ENCODE results near the gene NKAIN4.

Gene NKAIN4

DNA sequence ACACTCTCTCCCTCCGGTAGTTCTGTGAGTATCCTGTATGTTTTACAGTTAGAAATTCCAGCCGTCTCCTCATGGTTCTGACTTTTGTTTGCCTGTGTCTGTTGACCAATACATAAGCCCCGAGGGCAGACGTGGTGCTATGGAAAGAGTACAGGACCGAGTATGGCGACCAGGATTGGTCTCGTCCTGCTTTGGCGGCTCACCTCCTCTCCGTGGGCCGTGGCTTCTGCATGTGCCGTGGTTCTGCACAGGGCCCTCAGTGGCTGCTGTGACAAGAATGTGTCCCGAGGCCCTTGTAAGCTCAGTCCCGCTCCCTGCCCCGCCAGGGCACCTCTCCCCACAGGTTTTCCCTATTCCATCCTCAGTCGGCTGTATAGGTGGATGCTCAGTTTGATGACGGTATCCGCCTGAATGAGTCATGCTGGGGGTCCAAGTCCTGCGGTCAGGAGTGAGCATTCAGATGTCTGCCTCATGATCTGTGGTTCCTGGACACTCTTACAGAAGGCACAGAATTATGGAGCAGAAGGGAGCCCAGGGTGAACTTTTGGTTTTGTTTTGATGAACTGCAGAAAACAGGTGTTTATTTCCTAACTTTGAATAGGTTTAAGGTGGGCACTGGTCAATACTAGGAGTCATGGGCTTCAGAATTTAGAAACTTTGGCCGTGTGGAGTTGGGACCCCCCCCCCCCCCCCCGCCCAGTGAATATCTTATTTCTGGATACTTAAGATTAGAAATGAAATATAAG, 19.5 kb upstream of the NKAIN4 start:
- DNase-seq, result no peak

- peak in 2 of 4 experiments; percentile 14 to 34 for DNase-seq
Observed at GRCh38 chr20:63273059-63273579, 18.9 kb upstream of the NKAIN4 start.

GRCh38 chr20:63272105-63273058, 18.1 kb upstream of the NKAIN4 start, which contains the start of gene ARFGAP1:
Gene ARFGAP1 (plus strand): TSS chr20:63272813. CDS start chr20:63275581, 2,768 bp downstream.
- peak; percentile 93 to 97 (median 96) for DNase-seq

GRCh38 chr20:63270606-63271325, 16.5 kb upstream of the NKAIN4 start:
- DNase-seq, result no peak

- no peak for DNase-seq
Observed at GRCh38 chr20:63269724-63270123, 15.5 kb upstream of the NKAIN4 start.

DNA sequence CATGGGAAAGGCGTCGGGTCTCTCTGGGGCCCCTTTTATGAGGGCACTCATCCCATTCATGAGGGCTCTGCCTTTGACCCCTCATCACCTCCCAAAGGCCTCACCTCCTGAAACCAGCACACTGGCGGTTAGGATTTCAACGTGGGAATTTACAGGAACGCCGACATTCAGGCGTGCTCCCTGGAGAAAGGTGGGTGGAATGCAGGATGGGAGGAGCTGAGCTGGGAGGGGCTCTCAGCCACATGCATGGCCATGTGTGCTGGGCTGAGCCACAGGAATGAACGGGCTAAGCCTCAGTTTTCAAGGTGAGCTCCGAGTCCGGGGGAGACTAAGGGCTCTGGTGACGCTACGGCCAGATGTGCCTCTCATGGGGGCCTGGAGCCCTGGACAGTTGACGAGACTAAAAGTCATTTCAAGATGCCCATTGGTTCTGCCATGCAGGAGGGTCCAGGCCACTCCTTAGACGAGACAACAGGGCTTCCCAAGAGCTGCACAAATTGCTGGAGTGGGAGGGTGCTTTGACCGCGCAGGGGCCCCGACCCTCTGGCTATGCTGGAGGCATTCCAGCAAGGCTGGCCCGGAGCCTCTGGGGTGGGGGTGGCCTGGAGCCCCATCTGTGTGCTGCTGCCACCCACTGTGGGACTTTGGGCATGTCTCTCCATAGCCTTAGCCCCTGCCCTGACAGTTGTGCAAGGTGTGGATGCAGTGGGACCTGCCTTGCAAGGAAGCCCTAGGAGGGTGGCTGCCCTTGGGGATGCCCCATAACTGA, 14.6 kb upstream of the NKAIN4 start:
- no peak for DNase-seq

GRCh38 chr20:63268256-63268655, 14.0 kb upstream of the NKAIN4 start:
- no peak for DNase-seq

DNA sequence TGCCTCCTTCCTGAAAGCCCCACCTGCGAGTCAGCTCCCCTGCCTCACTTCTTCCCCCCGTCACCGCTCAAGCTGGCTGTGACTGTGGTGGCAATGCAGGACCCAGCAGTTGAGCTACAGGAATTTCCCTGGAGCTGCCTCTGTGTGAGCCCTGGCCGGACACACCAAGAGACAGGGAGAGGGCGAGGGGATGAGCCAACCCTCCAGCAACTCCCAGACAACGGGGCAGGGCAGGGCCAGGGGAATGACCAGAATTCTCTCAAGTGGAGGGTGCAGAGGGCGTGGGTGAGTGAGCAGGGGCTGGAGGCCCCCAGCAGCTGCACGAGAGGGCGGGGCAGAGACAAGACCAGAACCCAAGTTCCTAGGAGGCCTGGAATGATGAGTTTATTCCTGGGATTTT, 13.4 kb upstream of the NKAIN4 start:
- DNase-seq, result no peak

DNA sequence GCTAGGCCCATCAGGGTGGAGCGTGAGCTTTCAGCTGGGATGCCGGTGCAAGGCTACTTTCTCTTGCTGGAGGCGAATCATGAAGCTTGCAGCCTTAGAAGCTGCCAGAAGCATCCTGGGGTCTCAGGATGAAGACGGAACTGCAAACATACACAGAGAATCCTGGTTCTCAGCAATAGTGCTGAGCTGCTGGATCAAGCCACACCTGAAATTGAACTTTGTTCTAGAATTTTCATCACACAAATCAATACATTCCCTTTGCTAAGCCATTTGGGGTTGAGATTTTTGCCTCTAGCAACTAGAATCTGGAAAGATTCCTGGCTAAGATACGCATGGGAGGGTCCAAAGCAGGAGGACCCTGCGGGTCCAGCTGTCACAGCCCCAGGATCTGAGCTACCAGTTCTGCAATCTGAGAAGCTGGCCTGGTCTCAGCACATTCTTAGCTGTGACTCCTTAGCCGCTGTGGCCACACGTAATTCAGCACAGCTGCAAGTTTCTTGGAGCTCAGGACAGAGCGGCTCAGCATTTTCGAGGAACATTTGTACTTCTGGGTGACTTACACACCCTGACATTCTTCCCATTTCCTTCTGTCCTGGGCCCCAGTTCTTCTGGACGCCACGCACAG, 11.7 kb upstream of the NKAIN4 start:
- DNase-seq, result no peak

DNA sequence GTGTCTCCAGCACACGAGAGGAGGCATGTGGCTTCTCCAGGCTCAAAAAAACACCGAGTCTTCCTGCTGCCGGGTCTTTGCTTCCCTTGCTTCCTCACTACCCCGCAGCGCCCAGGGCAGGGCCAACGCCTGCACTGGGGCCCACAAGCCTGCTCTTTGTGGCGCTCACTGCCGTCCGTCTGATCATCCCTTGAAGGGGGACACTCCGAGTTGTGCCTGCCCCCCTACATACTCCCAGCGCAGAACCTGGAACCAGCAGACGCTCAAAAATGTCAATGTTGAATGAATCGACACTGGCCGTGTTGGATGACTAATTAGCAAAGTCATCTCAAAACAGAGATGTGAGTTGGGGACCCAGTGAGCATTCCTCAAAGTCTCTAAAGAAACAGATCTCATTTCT, 10.3 kb upstream of the NKAIN4 start:
- DNase-seq, result no peak

GRCh38 chr20:63264000-63264399, 9.7 kb upstream of the NKAIN4 start:
- DNase-seq, result no peak

DNA sequence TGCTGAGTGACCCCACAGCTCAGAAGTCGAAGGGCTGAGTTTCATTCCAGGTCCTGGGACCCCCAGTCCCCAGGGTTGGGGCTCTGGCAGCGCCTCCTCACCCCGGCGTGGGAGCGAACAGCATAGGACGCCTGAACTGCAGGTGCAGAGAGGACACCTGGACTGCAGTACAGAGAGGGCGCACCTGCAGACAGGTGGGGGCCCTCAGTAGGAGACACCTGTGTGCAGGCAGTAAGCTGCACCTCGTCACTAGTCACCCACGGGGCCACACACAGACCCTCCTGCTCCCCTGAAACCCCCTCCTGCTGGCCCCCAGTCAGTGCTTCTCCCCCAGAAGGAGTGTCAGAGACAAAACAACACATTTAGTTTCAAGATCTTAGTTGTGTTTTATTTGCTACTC, 8.6 kb upstream of the NKAIN4 start:
- DNase-seq, result no peak

GRCh38 chr20:63261795-63262528, 7.7 kb upstream of the NKAIN4 start:
- no peak for DNase-seq

DNA sequence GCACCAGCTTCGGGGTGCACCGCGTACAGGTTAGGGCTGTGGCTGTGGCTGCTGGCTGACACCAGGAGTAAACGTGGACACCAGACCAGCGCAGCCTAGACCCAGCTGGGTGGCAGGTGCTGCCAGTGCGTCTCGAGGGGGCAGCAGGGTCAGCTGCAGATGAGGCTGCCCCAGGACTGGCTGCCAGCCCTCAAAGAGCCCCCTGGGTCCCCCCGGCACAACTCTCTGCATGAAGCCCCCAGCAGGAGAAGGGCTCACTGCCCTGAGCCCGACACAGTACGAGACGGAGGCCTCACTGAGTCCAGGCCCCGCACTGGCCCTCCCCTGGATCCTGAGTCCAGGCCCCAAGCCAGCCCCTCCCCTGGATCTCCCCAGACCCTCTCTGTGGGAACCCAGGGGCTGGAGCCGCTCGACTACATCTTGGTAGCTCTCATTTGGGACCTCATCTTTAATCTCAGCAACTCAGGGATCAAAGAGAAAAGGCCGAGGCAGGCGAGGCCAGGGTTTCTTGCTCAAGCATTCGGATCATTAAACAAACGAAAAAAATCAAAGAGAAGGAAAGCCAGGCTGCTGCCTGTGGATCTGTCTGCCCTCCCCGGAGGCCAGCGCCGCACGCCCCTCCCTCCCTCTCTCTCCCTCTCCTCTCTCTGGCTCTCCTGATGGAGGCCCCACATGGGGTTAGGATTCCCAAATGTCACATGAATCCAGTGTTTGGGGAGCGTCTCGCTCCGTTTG, 7.0 kb upstream of the NKAIN4 start:
- DNase-seq, result no peak

DNA sequence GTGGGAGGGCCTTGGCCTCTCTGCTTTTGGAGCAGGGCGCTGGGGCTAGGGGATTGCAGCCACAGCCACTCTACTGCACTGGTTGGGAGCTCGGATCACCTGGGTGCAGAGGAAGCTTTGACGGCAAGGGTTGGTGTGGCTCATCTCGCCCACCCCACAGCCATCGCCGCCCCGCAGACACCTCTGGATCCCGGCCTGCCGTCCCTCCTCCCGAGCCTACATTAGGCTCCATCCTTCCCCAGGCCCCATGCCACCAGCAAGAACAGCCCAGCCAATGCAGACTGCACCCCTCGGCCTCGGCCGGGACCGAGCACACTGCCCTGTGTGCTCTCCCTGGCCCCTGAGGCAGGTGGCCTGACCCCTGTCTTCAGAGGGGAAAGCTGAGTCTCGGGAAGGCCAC, 6.3 kb upstream of the NKAIN4 start:
- no peak for DNase-seq

GRCh38 chr20:63259734-63260460, 5.6 kb upstream of the NKAIN4 start:
- no peak for DNase-seq

DNA sequence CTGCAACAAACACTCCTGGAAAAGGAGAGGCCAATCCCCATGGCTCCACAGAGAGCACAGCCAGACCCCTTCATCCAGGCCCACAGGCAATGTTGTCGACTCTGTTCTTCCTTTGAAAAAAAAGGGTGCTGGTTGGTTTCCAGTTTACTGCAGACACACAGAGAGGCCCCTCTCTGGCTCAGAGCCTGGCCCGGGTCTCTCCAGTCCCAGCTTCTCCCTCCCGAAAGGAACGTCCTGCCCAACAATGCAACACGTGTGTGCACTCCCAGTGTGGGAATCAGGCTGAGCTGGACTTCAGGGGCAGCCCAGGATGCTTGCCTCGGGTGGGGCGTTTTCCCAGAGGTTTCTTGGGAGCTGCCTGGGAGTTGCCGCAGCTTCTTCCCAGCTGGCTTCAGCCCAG, 4.5 kb upstream of the NKAIN4 start:
- no peak for DNase-seq

DNA sequence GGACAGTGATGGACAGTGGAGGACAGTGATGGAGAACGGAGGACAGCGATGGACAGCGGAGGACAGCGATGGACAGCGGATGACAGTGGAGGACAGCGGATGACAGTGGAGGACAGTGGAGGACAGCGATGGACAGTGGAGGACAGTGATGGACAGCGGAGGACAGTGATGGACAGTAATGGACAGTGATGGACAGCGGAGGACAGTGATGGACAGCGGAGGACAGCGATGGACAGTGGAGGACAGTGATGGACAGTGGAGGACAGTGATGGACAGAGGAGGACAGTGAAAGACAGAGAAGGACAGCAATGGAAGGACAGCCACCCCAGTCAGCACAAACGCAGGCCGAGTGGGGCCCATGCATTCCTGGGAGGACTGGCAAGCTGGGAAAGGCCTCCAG, 3.4 kb upstream of the NKAIN4 start:
- no peak for DNase-seq

GRCh38 chr20:63256954-63257353, 2.7 kb upstream of the NKAIN4 start:
- DNase-seq, result no peak
